ENCODE data around the gene CST4.
A peak's percentile ranks its signal among the peaks of the same experiment; 100 is the strongest.
"Not testable (repeated sequence)": the region's sequence is repeated elsewhere in the genome, so short reads cannot be mapped to it uniquely, and the experiment has no call there.

The CST4 gene

DNA sequence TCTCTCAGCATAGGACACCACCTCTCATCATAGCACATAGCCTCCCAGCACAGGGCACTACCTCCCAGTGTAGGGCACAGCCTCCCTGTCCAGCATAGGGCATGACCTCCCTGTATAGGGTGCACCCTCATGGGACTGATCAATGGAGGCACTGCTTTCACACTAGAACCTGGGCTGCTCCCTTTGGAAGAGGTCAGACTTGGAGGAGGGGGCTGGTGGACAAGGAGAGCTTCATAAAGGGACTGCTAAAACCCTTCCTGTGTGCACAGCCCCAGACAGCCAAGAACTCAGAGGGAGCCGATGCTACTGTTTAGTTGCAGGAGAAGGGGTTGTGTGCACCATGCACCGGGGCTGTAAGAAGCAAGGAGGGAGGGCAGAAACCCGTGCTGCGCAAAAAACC is 21.9 kb upstream of the CST4 start:
- no peak overlapping the region for H3K4me3 ChIP-seq (ENCODE audit: low read length)
- TF ChIP-seq, protein P1, sequence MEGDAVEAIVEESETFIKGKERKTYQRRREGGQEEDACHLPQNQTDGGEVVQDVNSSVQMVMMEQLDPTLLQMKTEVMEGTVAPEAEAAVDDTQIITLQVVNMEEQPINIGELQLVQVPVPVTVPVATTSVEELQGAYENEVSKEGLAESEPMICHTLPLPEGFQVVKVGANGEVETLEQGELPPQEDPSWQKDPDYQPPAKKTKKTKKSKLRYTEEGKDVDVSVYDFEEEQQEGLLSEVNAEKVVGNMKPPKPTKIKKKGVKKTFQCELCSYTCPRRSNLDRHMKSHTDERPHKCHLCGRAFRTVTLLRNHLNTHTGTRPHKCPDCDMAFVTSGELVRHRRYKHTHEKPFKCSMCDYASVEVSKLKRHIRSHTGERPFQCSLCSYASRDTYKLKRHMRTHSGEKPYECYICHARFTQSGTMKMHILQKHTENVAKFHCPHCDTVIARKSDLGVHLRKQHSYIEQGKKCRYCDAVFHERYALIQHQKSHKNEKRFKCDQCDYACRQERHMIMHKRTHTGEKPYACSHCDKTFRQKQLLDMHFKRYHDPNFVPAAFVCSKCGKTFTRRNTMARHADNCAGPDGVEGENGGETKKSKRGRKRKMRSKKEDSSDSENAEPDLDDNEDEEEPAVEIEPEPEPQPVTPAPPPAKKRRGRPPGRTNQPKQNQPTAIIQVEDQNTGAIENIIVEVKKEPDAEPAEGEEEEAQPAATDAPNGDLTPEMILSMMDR (IDR thresholded peaks at IDR 0.05; ENCODE audit: insufficient read depth, low read depth, low read length, missing control alignments), result no peak
- no peak for DNase-seq (ENCODE audit: low read depth)

DNA sequence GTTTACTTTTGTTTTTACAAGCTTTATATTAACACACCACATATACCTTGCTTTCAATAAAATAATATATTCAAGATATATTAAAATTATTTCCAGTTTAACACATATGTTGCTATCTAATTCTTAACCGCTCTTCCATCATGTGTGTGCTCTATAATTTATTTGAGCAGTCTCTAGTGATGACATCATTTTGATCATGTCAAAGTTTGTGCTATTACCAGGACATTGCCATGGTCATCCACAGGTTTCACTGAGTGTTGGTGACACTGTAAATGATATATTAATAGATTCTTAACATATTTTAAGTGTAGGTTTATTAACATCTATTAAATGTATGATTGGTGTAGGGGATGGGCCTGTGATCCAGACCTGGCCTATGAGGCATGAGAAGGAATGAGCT is 17.1 kb upstream of the CST4 start:
- no peak overlapping the region for H3K4me3 ChIP-seq (ENCODE audit: low read length)
- no peak for DNase-seq (ENCODE audit: low read depth)
- TF ChIP-seq, protein P1 (IDR thresholded peaks at IDR 0.05; ENCODE audit: insufficient read depth, low read depth, low read length, missing control alignments), result no peak

DNA sequence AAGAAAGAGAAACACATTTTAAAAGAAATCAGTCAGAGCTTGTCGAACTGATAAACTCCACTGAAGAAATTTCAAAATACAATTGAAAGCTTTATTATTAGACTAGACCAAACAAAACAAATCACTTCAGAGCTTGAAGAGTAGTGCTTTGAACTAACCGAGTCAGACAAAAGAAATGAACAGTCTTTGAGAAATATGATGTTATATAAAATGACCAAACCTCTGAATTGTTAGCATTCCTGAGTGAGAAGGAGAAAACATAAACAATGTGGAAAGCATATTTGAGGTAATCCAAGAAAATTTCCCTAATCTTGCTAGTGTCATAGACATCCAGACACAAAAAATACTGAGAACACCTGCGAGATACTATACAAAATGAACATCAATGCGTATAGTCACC is 13.2 kb upstream of the CST4 start:
- no peak overlapping the region for H3K4me3 ChIP-seq (ENCODE audit: low read length)
- no peak for DNase-seq (ENCODE audit: low read depth)
- TF ChIP-seq, protein P1 (IDR thresholded peaks at IDR 0.05; ENCODE audit: insufficient read depth, low read depth, low read length, missing control alignments), result no peak

DNA sequence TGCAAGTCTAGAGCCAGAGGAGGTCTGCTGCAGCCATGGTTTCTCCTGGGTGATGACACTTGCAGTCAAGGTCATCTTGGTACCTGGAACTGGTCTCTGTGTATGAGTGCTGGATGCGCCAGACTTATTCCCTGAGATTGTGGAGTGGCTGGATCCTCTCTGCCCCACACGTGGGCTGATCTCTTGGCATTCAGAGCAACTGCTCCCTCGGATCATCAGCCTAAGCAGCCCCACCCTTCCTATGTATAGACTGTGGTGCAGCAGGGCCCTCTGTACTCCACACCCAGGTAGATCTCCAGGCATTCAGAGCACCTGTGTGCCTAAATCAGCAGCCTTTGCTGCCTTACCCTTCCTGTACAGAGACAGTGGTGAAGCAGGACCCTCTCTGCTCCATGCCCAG is 12.1 kb upstream of the CST4 start:
- no peak for DNase-seq (ENCODE audit: low read depth)
- TF ChIP-seq, protein P1 (IDR thresholded peaks at IDR 0.05; ENCODE audit: insufficient read depth, low read depth, low read length, missing control alignments), result no peak
- H3K4me3 ChIP-seq (ENCODE audit: low read length), result no peak overlapping the region

DNA sequence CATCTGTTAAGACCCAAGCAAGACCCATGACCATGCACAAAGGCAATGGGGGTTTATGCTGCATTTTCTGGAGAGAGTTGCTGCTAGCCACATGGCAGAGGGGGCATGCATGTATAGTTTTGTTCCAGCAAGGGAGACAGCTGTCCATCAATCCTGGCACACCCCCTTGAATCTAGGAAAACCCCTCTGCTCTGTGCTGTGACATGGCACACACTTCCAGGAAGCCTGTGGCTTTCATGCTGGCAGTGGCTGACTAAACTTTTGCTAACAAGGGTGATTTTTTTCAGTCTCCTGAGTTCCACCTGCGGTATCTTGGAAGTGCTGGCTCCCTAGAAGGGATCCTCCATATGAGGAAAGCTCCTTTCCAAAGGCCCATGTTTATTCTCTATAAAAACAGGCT is 9.1 kb upstream of the CST4 start:
- H3K4me3 ChIP-seq (ENCODE audit: low read length), result no peak overlapping the region
- TF ChIP-seq, protein P1 (IDR thresholded peaks at IDR 0.05; ENCODE audit: insufficient read depth, low read depth, low read length, missing control alignments), result no peak

DNA sequence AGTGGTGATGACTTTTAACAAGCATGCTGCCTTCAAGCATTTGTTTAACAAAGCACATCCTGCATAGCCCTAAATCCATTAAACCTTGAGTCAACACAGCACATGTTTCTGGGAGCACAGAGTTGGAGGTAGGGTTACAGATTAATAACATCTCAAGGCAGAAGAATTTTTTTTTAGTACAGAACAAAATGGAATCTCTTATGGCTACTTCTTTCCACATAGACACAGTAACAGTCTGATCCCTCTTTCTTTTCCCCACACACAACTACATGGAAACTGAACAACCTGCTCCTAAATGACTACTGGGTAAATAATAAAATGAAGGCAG is 6.2 kb upstream of the CST4 start:
- not testable (repeated sequence) for DNase-seq (ENCODE audit: low read depth); H3K4me3 ChIP-seq (ENCODE audit: low read length)

More for the DNA sequence above, 9.1 kb upstream of the CST4 start:
- no peak for DNase-seq (ENCODE audit: low read depth)

DNA sequence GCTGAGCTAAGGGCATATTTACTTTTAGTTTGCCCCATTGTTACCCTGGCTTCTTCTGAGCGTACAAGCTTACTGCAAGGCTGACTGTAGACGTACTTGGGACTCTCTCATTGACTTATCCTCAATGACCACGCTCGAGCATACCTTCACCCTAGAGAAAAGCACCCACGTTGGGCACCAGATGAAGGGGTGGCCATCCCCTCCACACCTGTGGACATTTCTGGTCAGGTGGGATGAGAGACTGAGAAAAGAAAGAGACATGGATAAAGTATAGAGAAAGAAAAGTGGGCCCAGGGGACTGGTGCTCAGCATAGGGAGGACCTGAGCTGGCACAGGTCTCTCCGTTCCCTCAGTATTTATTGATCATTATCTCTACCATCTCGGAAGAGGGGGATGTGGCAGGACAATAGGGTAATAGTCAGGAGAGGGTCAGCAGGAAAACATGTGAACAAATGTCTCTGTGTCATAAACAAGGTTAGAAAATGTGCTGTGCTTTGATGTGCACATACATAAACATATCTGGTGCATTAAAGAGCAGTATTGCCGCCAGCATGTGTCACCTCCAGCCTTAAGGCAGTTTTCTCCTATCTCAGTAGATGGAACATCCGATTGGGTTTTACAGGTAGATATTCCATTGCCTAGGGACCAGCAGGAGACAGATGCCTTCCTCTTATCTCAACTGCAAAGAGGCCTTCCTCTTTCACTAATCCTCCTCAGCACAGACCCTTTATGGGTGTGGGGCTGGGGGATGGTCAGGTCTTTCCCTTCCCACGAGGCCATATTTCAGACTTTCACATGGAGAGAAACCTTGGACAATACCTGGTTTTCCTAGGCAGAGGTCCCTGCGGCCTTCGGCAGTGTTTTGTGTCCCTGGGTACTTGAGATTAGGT is 5.6 kb upstream of the CST4 start:
- DNase-seq (ENCODE audit: low read depth), result not testable (repeated sequence)

DNA sequence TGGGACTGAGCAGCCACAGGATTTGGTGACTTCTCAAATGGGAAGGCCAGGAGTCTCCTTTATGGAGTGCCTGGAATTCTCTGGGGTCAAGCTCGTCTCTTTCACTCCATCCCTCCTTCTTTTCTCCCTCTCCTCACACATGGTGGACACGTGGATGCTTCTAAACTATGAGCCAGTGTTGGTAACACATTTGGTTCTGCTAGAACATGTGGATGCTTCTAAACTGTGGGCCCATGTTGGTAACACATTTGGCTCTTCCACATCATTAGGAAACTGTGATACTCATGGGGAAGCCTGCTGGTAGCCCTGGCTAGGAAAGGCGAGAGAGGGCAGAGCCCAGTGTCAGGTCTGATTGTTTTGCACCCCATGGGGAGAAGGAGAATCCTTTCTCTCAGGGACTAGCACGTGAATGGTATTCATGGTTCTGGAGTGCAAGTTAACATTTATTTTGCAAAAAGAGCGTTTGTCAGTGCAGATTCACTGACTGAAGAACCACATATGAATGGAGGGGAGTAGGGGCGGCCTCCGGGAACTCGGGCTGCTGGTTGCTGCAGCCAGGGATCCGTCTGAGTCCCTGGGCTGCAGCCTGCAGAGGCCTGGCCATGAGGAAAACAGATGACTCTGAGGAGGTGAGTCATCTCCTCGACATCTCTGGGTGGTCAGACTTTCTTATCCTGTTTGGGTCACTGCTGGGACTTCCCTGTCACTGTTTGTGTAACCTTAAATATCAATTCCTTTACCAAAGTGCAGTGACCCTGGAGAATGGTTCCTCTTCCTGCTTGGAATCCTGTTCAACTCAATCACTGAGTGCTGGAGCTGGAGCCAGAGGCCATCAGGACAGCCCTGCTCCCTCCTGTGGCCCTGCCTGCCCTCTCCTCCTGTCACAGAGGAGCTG is 4.1 kb upstream of the CST4 start:
- not testable (repeated sequence) for H3K4me3 ChIP-seq (ENCODE audit: low read length)
- peak; percentile 15 for DNase-seq (ENCODE audit: low read depth)

More for the DNA sequence above, 5.6 kb upstream of the CST4 start:
- H3K4me3 ChIP-seq (ENCODE audit: low read length), result not testable (repeated sequence)

All from epithelial cell of esophagus (primary cell).